Omental fat pad (tissue), 4 donors: Measurements from ENCODE around the gene SMAD6. TPM values are rescaled to one million over a fixed set of nuclear protein-coding genes. Genes with fewer than 3 reads are reported as not detected.

Experiments used
- ATAC-seq: fragments of 150-250 bp; one replicate; pipeline ENCODE4 v1.9.1; 2016; ENCODE audit warnings: mild to moderate bottlenecking, moderate library complexity; ENCODE audit not compliant: low FRiP score
- DNase-seq: peaks from one replicate; pipeline ENCODE4 v3.0.0-alpha.2; 2019; ENCODE audit warnings: low spot score
- total RNA-seq, 4 donors: library from RNA; depleted of rRNA; stranded (reverse); fragments of >200 nt; gene quantifications; one replicate each; pipeline ENCODE4 v1.1.0, GENCODE V29; 2016
- TF ChIP-seq, protein P1 (sequence below), 3 donors: fragments of 450-650 bp; IDR thresholded peaks; one replicate each; pipeline ENCODE4 v1.5.1; 2016 to 2017; ENCODE audit warnings: antibody characterized with exemption in 3 of 3, mild to moderate bottlenecking in 3 of 3, moderate library complexity in 2 of 3

SMAD6 gene
- total RNA-seq, 4 donors from 2014 or later = 15.6 to 44.9 (median 23.8) TPM

DNA sequence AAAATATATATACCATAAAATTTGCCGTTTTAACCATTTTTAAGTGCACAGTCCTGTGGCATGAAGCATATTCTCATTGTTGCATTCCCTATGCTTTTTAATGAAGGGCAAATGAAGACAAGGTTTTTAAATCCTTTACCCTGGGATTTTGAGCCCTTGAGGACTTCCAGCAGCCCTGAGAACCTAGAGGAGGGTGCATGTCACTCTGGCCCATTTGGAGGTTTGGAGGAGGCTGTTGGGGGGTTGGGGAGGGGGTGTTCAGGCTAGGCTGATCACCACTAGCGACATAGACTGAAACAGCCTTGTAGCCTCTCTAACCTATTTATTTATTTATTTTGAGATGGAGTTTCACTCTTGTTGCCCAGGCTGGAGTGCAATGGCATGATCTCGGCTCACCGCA is 86.0 kb downstream of the SMAD6 start:
- DNase-seq (no peak), ATAC-seq (no peak)
- TF ChIP-seq, protein P1, sequence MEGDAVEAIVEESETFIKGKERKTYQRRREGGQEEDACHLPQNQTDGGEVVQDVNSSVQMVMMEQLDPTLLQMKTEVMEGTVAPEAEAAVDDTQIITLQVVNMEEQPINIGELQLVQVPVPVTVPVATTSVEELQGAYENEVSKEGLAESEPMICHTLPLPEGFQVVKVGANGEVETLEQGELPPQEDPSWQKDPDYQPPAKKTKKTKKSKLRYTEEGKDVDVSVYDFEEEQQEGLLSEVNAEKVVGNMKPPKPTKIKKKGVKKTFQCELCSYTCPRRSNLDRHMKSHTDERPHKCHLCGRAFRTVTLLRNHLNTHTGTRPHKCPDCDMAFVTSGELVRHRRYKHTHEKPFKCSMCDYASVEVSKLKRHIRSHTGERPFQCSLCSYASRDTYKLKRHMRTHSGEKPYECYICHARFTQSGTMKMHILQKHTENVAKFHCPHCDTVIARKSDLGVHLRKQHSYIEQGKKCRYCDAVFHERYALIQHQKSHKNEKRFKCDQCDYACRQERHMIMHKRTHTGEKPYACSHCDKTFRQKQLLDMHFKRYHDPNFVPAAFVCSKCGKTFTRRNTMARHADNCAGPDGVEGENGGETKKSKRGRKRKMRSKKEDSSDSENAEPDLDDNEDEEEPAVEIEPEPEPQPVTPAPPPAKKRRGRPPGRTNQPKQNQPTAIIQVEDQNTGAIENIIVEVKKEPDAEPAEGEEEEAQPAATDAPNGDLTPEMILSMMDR (IDR thresholded peaks at IDR 0.05) = no peak

- DNase-seq (no peak), ATAC-seq (no peak)
- TF ChIP-seq, protein P1 (IDR thresholded peaks at IDR 0.05) = no peak
These were observed 87.3 kb downstream of the SMAD6 start for GRCh38 chr15:66789029-66790025.

DNA sequence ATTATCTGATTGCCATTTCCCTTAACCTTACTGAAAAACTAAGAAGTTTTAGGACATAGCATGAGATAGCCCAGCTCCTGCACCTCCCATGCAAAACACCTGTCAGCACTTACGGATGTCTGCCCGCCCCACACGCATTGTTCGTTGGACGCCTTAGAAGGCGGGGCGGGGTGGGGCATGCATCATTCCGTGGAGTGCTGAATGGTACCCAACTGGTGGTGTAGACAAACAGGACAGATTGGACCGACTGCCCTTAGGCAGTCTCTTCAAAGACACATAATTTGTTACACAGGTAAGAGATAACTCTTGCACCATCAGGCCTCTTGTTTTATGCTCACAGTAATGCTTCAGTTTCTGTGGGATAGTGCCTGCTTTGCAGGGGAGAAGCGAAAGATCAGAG is 93.8 kb downstream of the SMAD6 start:
- DNase-seq (no peak), ATAC-seq (no peak)

DNA sequence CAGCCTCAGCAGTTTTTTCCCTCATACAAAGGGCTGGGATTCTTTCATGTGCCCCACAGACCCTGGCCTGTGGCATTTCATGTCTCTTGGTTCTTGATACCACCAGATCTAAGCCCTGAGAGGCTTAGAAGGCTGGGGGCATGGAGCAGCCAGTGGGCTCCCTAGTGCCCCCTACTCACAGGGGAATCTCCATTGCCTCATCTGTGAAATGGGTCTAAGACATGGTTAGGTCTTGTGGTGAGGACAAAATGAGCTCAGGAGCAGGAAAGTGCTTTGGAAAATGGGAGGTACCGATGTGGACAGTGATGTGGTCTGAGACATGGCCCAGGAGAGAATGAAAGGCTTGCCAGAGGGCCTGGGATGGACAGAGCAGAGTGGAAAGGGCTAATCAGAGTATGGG is 94.3 kb downstream of the SMAD6 start:
- no peak for DNase-seq
- TF ChIP-seq, protein P1 (IDR thresholded peaks at IDR 0.05) = no peak
- no peak for ATAC-seq

More for the DNA sequence above, 93.8 kb downstream of the SMAD6 start:
- TF ChIP-seq, protein P1 (IDR thresholded peaks at IDR 0.05) = no peak

DNA sequence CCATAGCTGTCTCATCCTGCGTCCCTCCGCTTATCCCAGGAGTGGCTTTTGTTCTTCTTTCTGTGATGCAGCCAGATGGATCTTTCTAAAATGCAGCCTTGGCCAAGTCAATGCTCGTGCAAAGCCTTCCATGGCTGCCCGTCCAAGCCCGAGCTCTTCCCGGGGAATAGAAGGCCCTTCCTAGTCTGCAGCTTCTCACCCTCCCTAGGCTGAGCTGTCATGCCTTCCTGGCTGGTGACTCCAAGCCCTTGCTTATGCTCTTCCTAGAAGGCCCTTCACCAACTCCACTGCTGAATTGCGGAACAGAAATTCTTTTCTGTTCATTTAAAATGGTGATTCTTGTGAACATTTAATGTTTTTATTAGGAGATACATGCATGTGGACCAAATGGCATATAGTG is 95.9 kb downstream of the SMAD6 start:
- DNase-seq (no peak), ATAC-seq (no peak)
- TF ChIP-seq, protein P1 (IDR thresholded peaks at IDR 0.05) = no peak

DNA sequence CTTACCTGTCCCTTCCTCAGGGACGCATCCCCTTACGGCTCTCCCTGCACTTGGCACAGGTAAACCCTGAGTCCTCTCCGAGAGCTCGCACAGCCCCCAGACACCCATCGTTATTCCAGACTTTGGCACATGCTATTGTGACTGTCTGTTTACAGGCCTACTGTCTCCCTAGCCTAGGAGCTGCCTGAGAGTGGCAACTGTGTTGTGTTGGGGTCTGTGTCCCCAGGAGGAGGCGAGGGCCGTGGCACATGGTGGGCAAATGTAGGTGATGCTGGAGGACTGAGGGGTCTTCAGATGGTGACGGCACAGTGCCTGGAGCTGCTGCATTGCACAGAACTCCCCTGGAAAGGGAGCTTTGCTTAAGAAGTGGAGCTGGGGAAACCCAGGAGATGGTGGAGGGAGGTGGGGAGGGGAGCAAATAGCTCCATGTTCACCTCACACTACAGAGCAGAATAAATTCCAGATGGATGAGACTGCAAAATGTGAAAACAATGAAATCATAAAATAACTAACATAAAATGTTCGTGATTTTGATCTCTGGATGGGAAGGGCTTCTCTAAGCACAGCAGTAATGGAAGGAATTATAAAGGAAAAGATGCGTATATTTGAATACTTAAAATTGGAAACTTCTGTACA is 96.5 kb downstream of the SMAD6 start:
- TF ChIP-seq, protein P1 (IDR thresholded peaks at IDR 0.05) = no peak
- no peak for ATAC-seq
- DNase-seq = no peak
